HG03432 (cell line): ENCODE data around the gene CAMTA1.

Experiments
- ATAC-seq: cut with Tn5 transposase; IDR thresholded peaks from one replicate; pipeline ENCODE4 v1.9.1; 2021; ENCODE audit warnings: mild to moderate bottlenecking, moderate library complexity; ENCODE audit not compliant: unreplicated experiment

The CAMTA1 gene

GRCh38 chr1:7022058-7022457, 236.8 kb downstream of the CAMTA1 start:
- ATAC-seq, result no peak

DNA sequence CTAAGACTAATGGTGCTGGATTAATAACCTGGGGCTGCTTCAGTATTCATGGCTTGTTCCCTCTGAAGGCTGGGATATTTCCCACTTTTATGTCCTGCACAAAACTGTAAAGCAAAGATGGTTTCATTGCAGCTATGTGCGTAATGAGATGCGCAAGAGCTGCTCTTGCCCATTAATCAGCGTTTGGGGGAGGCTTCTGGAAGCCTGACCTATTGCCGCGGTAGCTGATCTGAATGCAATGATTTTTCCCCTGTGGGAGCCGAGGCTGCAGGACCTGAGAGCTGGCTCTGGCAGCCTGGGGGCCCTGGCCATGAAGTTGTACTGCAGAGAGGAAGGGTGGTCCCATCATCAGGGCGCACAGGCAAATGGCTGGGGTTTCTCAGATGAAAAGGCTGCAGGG, 239.8 kb downstream of the CAMTA1 start:
- ATAC-seq, result no peak

- ATAC-seq, result no peak
Measured at GRCh38 chr1:7026169-7026568, 240.9 kb downstream of the CAMTA1 start.

GRCh38 chr1:7032992-7033391, 247.7 kb downstream of the CAMTA1 start:
- ATAC-seq, result no peak

DNA sequence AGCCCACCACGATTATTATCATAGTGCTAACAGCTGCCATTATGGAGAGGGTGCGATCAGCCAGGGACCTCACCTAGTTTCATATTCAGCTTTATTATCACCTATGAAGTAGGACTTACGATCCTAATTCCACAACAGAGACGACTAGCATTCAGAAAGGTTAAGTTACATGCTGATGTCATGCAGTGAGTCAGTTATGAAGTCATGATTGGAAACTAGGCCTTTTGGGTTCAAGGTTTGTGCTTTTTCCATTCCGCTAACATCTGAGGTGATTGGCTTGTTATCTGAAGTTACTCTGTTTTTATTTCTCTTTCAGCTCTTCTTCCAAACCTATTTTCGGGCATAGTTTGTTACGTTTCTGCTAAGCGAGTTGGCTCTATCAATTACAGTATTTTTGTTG, 251.1 kb downstream of the CAMTA1 start:
- ATAC-seq, result no peak

- no peak for ATAC-seq
Measured at GRCh38 chr1:7039590-7040220, 254.5 kb downstream of the CAMTA1 start.

DNA sequence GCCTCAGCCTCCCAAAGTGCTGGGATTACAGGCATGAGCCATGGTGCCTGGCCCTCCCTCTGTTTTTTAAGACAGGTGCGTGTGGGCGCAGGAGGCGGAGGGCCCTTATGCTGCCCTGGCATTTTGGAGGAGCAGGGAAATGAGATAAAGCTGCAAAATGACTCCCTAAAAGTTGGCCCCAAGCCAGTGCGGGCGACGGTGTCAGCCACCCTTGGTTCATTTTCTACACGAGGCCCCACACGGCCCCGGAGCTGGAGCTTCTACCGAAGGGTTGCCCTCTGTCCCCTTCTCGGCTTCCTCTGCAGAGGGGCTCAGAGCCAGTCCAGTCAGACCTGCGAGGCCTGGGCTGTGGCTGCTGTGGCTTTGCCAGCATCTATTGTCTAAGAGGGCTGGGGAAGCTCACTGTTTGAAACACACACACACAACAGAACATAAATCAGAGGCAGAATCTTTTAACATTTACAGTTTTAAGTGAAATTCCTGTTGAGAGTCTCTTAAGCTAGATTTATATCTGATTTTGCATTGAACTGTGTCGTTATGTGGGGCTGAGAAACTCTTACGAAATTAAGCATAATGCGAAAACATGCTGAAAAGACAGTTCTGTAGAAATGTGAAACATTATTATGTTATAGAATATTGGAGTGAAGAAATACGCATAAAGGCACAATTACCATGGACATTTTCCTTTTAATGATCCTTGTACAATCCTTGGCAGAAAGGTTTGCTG, 255.9 kb downstream of the CAMTA1 start:
- ATAC-seq, result no peak

DNA sequence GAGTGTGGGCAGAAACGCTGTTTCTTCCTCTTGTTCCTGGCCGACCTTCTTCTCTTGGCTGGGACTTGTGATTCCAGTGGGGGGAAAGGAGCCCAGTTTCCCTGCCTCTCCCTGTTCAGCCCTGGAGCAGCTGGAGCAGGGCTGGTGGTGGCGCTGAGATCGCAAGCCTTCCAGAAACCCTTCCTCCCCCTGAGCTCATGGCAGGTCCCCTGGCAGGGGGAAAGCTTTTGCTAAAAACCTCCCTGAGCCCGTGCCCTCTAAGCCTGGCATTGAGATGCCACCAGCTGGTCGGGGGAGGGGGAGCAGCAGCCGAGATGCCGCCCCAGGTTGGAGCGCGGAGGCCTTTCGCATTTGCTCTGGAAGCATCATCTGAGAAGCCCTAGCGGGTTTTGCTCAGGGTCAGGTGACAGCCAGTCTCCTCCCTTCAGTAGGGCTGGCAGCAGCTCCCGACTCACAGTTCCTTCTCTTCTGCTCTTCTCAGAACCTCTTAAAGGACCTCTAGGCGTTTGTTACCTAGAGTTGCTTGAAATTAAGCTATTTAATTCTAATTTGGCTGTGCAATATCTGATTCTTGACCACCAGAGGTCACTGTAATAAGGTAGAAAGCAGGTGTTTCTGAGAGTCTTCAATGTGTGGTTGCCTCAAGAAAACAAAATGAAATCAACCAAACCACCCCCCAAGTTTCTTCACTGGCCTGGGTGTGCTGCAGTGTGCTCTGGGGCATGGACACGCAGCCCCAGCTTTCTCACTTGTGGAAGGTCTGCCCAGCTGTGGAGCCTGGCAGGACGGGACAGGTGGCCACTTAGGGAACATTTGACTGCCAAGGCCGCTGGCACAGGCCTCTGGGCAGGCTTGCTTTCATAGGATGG, 257.3 kb downstream of the CAMTA1 start:
- no peak for ATAC-seq

- no peak for ATAC-seq
Measured at GRCh38 chr1:7043191-7043549, 257.9 kb downstream of the CAMTA1 start.

DNA sequence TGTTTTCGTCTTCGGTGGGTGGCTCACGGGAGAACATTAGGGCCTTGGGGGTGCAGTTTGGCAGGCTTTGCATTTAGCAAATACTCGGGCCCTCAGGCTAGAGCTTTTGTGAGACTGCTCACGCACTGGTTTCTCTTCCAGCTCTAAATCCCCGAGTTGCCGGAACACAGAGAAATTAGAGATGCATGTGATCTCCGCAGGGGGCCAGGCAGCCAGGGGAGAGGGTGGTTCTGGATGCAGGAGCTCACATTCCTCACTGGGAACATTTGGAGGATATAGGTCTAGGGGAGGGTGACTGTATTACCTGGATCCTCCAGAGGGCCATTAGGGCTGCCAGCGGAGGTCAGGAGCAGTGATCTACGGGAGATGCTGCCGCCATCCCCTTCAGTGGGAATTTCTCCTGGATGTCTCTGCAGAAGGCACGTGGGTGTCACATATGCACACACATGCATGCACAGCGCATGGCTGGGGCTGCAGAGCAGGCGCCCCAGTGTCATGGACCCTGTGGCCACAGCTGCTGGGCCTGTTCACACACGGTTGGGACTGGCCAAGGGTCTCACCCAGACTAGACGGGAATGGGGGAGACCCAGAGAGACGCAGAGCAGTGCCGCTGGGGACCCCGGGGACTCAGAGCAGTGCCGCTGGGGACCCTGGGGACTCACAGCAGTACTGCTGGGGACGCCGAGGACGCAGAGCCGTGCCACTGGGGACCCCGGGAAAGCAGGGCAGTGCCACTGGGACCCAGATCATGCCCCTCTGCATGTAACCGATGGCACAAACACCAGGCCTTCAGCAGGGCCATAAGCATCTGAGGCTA, 258.7 kb downstream of the CAMTA1 start:
- ATAC-seq, result no peak

- ATAC-seq, result no peak
Measured at GRCh38 chr1:7045897-7046296, 260.6 kb downstream of the CAMTA1 start.

- ATAC-seq, result no peak
Measured at GRCh38 chr1:7046314-7046713, 261.1 kb downstream of the CAMTA1 start.

DNA sequence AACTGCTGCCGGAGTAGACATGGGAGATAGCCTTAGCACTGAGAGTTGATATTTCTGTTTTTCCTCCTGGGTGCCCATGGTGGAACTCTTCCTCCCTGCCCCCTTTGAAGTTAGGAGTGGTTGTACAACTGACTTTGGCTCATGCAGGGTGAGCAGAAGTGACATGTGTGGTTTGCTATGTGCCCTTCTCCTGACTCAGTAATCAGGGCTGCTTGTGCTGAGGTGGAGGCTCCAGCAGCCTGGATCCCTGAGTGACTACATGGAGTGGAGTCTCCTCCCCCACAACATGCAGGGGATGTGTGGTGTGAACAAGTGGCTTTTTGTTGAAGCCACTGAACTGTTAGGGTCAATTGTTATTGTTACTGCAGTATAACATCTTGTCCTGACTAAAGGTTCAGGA, 261.6 kb downstream of the CAMTA1 start:
- no peak for ATAC-seq

DNA sequence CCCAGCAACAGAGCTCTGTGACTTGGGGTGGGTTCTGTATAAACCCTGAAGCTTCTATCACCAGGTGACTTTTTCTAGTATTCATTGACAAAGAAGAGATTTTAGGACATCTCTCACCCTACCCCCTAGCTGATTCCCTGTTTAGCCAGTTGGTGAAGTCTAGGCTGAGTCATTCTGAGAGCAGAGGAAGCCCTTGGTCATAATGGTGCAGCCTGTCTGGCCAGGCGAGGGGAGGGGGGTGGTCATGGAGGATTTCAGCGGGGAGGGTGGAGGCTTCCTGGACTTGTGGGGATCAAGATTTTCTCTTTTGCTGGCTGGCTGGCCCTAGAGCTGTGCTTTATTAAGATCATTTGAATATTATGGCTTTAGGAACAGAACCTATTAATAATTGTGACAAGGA, 262.6 kb downstream of the CAMTA1 start:
- no peak for ATAC-seq

- ATAC-seq, result no peak
Measured at GRCh38 chr1:7048395-7048794, 263.1 kb downstream of the CAMTA1 start.

- no peak for ATAC-seq
Measured at GRCh38 chr1:7049913-7050625, 264.8 kb downstream of the CAMTA1 start.

DNA sequence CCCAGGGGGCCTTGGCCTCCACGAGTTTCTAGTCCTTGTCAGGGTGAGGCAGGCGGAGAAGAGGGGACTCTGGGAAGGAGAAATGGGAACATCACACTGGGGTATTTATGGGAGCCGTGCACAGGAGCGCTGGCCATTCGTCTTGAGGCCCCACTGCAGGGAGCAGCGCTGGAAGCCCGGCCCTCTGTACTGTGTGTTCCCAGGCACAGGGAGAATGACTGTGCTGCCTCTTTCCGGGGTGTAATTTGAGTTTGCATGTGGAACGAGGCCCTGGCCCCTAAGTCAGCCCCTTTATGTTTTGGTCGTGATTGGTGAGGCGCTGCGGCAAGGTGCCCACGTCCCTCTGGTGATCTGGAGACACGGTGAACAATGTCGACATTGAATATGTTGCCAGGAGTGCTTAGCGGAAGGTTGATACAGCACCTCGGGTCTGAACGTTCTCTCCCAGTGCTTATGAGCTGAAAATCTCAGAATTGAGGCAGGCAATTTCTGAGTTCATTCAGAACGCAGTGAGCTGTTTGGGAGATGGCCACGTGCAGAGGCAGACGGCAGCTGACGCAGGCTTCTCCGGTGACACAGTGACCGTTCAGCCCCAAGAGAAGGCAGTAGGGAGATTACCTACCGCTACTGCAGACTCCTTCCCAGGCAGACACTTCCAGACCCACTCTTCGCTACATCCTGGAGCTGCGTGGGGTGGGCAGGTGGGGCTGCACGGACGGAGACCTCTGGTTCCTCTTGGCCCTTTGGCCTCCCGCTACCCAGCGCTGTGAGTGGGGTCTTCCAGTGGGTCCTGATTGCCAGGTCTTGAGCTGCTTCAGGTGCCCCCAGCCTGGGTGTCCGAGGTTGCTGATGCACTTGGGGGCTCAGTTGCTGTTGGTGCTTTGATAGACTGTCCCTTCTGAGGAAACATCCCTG, 265.8 kb downstream of the CAMTA1 start:
- no peak for ATAC-seq

- ATAC-seq, result no peak
Measured at GRCh38 chr1:7052701-7053100, 267.4 kb downstream of the CAMTA1 start.

- no peak for ATAC-seq
Measured at GRCh38 chr1:7060745-7061144, 275.5 kb downstream of the CAMTA1 start.
